HG03108 (cell line): ENCODE results near the gene FGF14.

Experiments
- ATAC-seq: cut with Tn5 transposase; IDR thresholded peaks from one replicate; pipeline ENCODE4 v1.9.1; 2021; ENCODE audit warnings: moderate library complexity; ENCODE audit not compliant: unreplicated experiment

The FGF14 gene

GRCh38 chr13:101944521-101944920 lies 457.3 kb downstream of the FGF14 start:
- ATAC-seq = no peak

- no peak for ATAC-seq
Measured at GRCh38 chr13:101942535-101943157, 459.2 kb downstream of the FGF14 start.

- ATAC-seq = no peak
Measured at GRCh38 chr13:101942038-101942437, 459.8 kb downstream of the FGF14 start.

GRCh38 chr13:101941095-101941783 lies 460.6 kb downstream of the FGF14 start:
- ATAC-seq = no peak

- no peak for ATAC-seq
Measured at GRCh38 chr13:101939370-101939769, 462.5 kb downstream of the FGF14 start.

- ATAC-seq = no peak
Measured at GRCh38 chr13:101935828-101936227, 466.0 kb downstream of the FGF14 start.

- no peak for ATAC-seq
Measured at GRCh38 chr13:101931186-101931585, 470.7 kb downstream of the FGF14 start.

GRCh38 chr13:101930331-101930730 lies 471.5 kb downstream of the FGF14 start:
- no peak for ATAC-seq

- no peak for ATAC-seq
Measured at GRCh38 chr13:101925731-101926130, 476.1 kb downstream of the FGF14 start.

GRCh38 chr13:101919541-101920181 lies 482.2 kb downstream of the FGF14 start:
- ATAC-seq = no peak

GRCh38 chr13:101917833-101918661 lies 483.8 kb downstream of the FGF14 start:
- ATAC-seq = no peak

- ATAC-seq = no peak
Measured at GRCh38 chr13:101917475-101917810, 484.4 kb downstream of the FGF14 start.

- ATAC-seq = no peak
Measured at GRCh38 chr13:101916775-101917474, 484.9 kb downstream of the FGF14 start.

GRCh38 chr13:101916108-101916774 lies 485.6 kb downstream of the FGF14 start:
- no peak for ATAC-seq

- ATAC-seq = no peak
Measured at GRCh38 chr13:101915755-101916107, 486.1 kb downstream of the FGF14 start.

GRCh38 chr13:101915331-101915730 lies 486.5 kb downstream of the FGF14 start:
- no peak for ATAC-seq

- no peak for ATAC-seq
Measured at GRCh38 chr13:101911752-101912151, 490.1 kb downstream of the FGF14 start.

- no peak for ATAC-seq
Measured at GRCh38 chr13:101903890-101904289, 498.0 kb downstream of the FGF14 start.

- ATAC-seq = no peak
Measured at GRCh38 chr13:101898676-101899075, 503.2 kb downstream of the FGF14 start.

GRCh38 chr13:101896541-101896940 lies 505.3 kb downstream of the FGF14 start:
- ATAC-seq = no peak
